CD4-positive, alpha-beta memory T cell (primary cell): ENCODE measurements around the gene MED13L. TPM values are rescaled to one million over a fixed set of nuclear protein-coding genes. Genes with fewer than 3 reads are reported as not detected.
"Not testable (repeated sequence)": the region's sequence is repeated elsewhere in the genome, so short reads cannot be mapped to it uniquely, and the experiment has no call there.

Experiments
- CTCF ChIA-PET: fragments of 350-600 bp; sonication (Branson Sonifier 250); formaldehyde crosslinking; loops from one replicate; lab custom pipeline; 2021; ENCODE audit warnings: inconsistent platforms; ENCODE audit not compliant: partially characterized antibody; lab: Charles Lee
- POLR2A ChIA-PET: fragments of 350-600 bp; sonication (Branson Sonifier 250); formaldehyde crosslinking; loops from one replicate; lab custom pipeline; 2021; ENCODE audit not compliant: partially characterized antibody; lab: Charles Lee
- DNase-seq, 5 donors: peaks; one replicate each; pipeline versions ENCODE4 v3.0.0 to v3.0.0-alpha.2; 2020 to 2022; ENCODE audit warnings: mixed read lengths in 1 of 5
- H3K27ac ChIP-seq: one replicate; pipeline ENCODE4 v1.7.0; 2013; ENCODE audit warnings: low read depth, low read length
- H3K27me3 ChIP-seq: 2 replicates; pipeline ENCODE4 v1.7.0; 2013; ENCODE audit warnings: mild to moderate bottlenecking, low read length, moderate library complexity; ENCODE audit not compliant: insufficient read depth
- H3K36me3 ChIP-seq: 2 replicates; pipeline ENCODE4 v1.7.0; 2013; ENCODE audit warnings: mild to moderate bottlenecking, low read length, moderate library complexity; ENCODE audit not compliant: insufficient read depth
- H3K4me1 ChIP-seq: 2 replicates; pipeline ENCODE4 v1.7.0; 2013; ENCODE audit warnings: mild to moderate bottlenecking, low read length, moderate library complexity; ENCODE audit not compliant: insufficient read depth
- H3K4me3 ChIP-seq, 2 donors: one replicate each; pipeline ENCODE4 v1.7.0; 2013; ENCODE audit warnings: low read length in 2 of 2, mild to moderate bottlenecking in 1 of 2
- H3K9me3 ChIP-seq, 2 donors: one replicate each; pipeline ENCODE4 v1.7.0; 2013; ENCODE audit warnings: low read length in 2 of 2, control low read depth in 1 of 2; ENCODE audit not compliant: control insufficient read depth in 1 of 2
- H3K27ac Mint-ChIP-seq, 7 donors: one replicate each; pipeline ENCODE4 v1.8.0; 2020 to 2021; ENCODE audit warnings: mixed read lengths in 7 of 7, mild to moderate bottlenecking in 6 of 7, inconsistent platforms in 3 of 7, moderate library complexity in 3 of 7
- H3K27me3 Mint-ChIP-seq, 2 donors: one replicate each; pipeline ENCODE4 v1.8.0; 2020 to 2021; ENCODE audit warnings: mixed read lengths in 2 of 2
- H3K36me3 Mint-ChIP-seq, 2 donors: one replicate each; pipeline ENCODE4 v1.8.0; 2020 to 2021; ENCODE audit warnings: mixed read lengths in 2 of 2, inconsistent platforms in 1 of 2, mild to moderate bottlenecking in 1 of 2
- H3K4me1 Mint-ChIP-seq, 4 donors: one replicate each; pipeline ENCODE4 v1.8.0; 2020 to 2021; ENCODE audit warnings: mixed read lengths in 4 of 4, mild to moderate bottlenecking in 1 of 4
- H3K4me3 Mint-ChIP-seq, 8 donors: one replicate each; pipeline ENCODE4 v1.8.0; 2020 to 2021; ENCODE audit warnings: mixed read lengths in 8 of 8, mild to moderate bottlenecking in 7 of 8, moderate library complexity in 6 of 8, inconsistent platforms in 3 of 8
- H3K9me3 Mint-ChIP-seq, 8 donors: one replicate each; pipeline ENCODE4 v1.8.0; 2020 to 2021; ENCODE audit warnings: mixed read lengths in 8 of 8, mild to moderate bottlenecking in 5 of 8, inconsistent platforms in 3 of 8, moderate library complexity in 1 of 8
- intact Hi-C: fragments of 100-400 bp; cut with micrococcal nuclease; formaldehyde crosslinking; loops from one replicate; pipeline ENCODE4 v1.15.1; 2023
- polyA plus RNA-seq, 2 donors: library from polyadenylated mRNA; unstranded; fragments of 300-500 nt; fragmentation: Illumina TruSeq; gene quantifications; one replicate each; pipeline ENCODE4 v1.2.3, GENCODE V29; 2021
- total RNA-seq, 2 experiments: library from RNA; stranded (reverse); gene quantifications; one replicate each; pipeline ENCODE4 v1.2.3, GENCODE V29; 2021

MED13L gene
- total and polyA plus RNA-seq, 4 experiments from 2014 or later, result 3.8 to 156 (median 81.1) TPM

DNA sequence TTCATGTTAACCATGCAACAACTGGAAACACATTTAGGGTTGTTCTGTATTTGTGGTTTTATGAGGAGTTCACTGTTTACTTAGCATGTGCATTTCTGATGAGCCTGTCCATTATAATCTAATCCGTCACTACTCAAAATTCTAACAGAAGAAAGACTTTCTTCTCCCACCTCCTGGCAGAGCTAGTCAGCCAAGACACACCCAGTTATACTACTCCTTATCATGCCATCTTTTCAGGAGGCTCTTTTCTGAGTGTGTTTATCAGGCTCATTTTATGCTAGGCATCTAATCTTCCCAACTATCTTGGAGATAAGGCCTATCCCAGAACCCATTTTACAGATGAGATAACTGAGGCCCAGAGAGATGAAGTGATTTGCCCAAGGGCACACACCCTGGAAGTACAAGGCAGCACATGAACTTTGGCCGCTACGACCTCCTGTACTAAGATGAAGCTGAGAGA, 10.4 kb upstream of the MED13L start:
- H3K9me3 ChIP-seq, result no peaks in the 10 kb centered on the region
- intact Hi-C loops, result no loop called here
- Mint-ChIP-seq H3K27ac (no peak overlapping the region), H3K4me1 (peaks cover 0 to 3% (median 2%) of the 10 kb centered on the region in 4 donors), H3K27me3 (no peaks in the 10 kb centered on the region), H3K9me3 (peaks cover 0 to 2% (median 0%) of the 10 kb centered on the region in 8 donors), H3K36me3 (no peaks in the 10 kb centered on the region), H3K4me3 (no peak overlapping the region)
- no peaks in the 10 kb centered on the region for H3K4me1 ChIP-seq
- no peak overlapping the region for H3K4me3 ChIP-seq
- no peaks in the 10 kb centered on the region for H3K27me3 ChIP-seq
- no peaks in the 10 kb centered on the region for H3K36me3 ChIP-seq
- DNase-seq, result no peak
- H3K27ac ChIP-seq, result no peak overlapping the region
- POLR2A ChIA-PET, result no interaction called here
- CTCF ChIA-PET, result no interaction called here

GRCh38 chr12:116284396-116284795, 6.9 kb upstream of the MED13L start:
- ChIA-PET CTCF (interaction anchor here (0.6 to 0.8 kb wide), 2 partner anchors 11 to 217 kb away, joined by 3 to 5 read pairs; no protein-coding TSS in a partner anchor), POLR2A (no interaction called here)
- intact Hi-C loops, result no loop called here
- Histone ChIP-seq H3K9me3 (no peaks in the 10 kb centered on the region), H3K27ac (no peak overlapping the region), H3K27me3 (no peaks in the 10 kb centered on the region), H3K36me3 (no peaks in the 10 kb centered on the region), H3K4me3 (no peak overlapping the region), H3K4me1 (peaks cover 7% of the 10 kb centered on the region)
- H3K4me1 Mint-ChIP-seq, result peaks cover 9 to 11% (median 11%) of the 10 kb centered on the region in 4 donors
- H3K4me3 Mint-ChIP-seq, result no peak overlapping the region
- H3K36me3 Mint-ChIP-seq, result no peaks in the 10 kb centered on the region
- H3K27me3 Mint-ChIP-seq, result no peaks in the 10 kb centered on the region
- peaks cover 0 to 2% (median 0%) of the 10 kb centered on the region in 8 donors for H3K9me3 Mint-ChIP-seq
- no peak for DNase-seq
- H3K27ac Mint-ChIP-seq, result no peak overlapping the region

GRCh38 chr12:116283881-116284280, 6.4 kb upstream of the MED13L start:
- H3K4me1 ChIP-seq, H3K27me3 Mint-ChIP-seq, H3K36me3 ChIP-seq, H3K27me3 ChIP-seq, POLR2A ChIA-PET, H3K27ac ChIP-seq, DNase-seq, H3K27ac Mint-ChIP-seq, H3K9me3 Mint-ChIP-seq, H3K4me3 Mint-ChIP-seq, H3K4me3 ChIP-seq, H3K9me3 ChIP-seq, intact Hi-C loops, H3K36me3 Mint-ChIP-seq: not testable (repeated sequence)
- CTCF ChIA-PET, result interaction anchor here (0.6 kb wide), 1 partner anchor 217 kb away, joined by 5 read pairs; no protein-coding TSS in a partner anchor
- H3K4me1 Mint-ChIP-seq, result peaks cover 9 to 16% (median 11%) of the 10 kb centered on the region in 4 donors

DNA sequence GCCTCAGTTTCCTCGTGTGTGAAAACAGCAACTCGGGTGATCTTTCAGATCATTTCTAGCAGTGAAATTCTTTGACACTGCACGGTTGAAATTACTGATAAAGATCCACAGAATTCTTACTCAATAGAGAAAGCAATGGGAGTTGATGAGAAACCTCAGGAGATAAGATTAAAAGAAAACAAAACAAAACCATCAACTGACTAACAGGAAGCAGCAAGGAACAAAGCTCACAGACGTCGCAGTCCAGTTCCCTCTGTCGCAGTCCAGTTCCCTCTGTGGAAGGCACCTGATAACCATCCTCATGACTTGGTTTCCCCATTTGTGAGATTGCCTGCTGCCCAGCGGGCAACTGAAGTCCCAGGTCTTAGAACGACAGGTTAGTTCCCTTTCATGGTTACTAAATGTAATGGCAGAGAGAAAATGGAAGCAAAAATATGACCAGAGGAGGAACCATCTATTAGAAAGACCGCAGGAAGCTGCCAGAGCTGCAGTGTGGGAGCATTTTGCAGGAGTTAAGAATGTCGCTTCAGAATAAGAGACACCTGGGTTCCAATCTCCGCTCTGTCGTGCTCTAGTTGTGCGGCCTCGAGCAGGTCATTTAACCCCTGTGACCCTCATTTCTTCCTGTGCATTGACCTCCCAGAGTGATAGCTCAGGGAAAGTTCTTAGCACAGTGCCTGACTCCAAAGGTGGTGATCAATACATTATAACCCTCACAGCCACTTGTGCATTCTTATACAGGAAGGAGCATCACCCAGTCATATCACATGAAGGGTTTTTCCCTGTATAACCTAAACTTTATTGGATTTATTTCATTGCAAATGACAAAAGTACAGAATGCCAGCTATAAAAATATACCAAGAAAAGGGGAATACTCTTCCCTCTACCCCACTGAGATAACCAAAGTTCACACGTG, 5.1 kb upstream of the MED13L start:
- Mint-ChIP-seq H3K4me1 (peaks cover 10 to 20% (median 15%) of the 10 kb centered on the region in 4 donors), H3K27ac (no peak overlapping the region), H3K36me3 (peaks cover 0 to 3% of the 10 kb centered on the region in 2 donors), H3K27me3 (no peaks in the 10 kb centered on the region), H3K4me3 (peak overlapping the region; percentile 40 to 79 (median 64)), H3K9me3 (peaks cover 0 to 2% (median 0%) of the 10 kb centered on the region in 8 donors)
- no peaks in the 10 kb centered on the region for H3K9me3 ChIP-seq
- no peaks in the 10 kb centered on the region for H3K27me3 ChIP-seq
- ChIA-PET CTCF (no interaction called here), POLR2A (no interaction called here)
- DNase-seq, result no peak
- intact Hi-C loops, result no loop called here
- H3K36me3 ChIP-seq, result no peaks in the 10 kb centered on the region
- peak overlapping the region in 1 of 2 donors; percentile 39 for H3K4me3 ChIP-seq
- H3K4me1 ChIP-seq, result peaks cover 12% of the 10 kb centered on the region
- H3K27ac ChIP-seq, result no peak overlapping the region

DNA sequence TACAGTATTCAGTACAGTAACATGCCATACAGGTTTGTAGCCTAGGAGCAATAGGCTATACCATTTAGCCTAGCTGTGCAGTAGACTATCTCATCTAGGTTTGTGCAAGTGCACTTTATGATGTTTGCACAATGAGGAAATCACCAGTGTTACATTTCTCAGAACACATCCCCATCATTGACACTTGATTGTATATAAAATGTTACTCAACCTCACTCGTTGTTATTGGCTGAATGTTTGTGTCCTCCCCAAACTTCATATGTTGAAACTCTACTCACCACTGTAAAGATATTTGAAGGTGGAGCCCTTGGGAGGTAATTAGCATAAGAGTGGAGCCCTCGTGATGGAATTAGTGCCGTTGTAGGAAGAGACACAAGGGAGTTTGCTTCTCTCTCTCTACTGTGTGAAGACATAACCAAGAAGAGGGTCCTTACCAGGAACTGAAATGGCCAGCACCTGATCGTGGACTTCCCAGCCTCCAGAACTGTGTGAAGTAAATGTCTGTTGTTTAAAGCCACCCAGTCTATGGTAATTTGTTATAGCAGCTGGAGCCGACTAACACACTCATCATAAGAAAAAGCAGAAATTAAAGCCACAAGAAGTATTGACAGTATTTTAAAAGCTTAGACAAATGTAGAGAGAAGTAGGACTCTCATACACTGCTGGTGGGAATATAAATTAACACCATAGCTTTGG, 3.2 kb upstream of the MED13L start:
- H3K27ac Mint-ChIP-seq, result no peak overlapping the region
- CTCF ChIA-PET, result no interaction called here
- H3K27me3 Mint-ChIP-seq, result no peaks in the 10 kb centered on the region
- peaks cover 11 to 30% (median 17%) of the 10 kb centered on the region in 4 donors for H3K4me1 Mint-ChIP-seq
- Histone ChIP-seq H3K9me3 (no peaks in the 10 kb centered on the region), H3K4me3 (no peak overlapping the region), H3K4me1 (peaks cover 14% of the 10 kb centered on the region), H3K27ac (no peak overlapping the region), H3K36me3 (no peaks in the 10 kb centered on the region), H3K27me3 (no peaks in the 10 kb centered on the region)
- H3K36me3 Mint-ChIP-seq, result peaks cover 0 to 14% of the 10 kb centered on the region in 2 donors
- no peak overlapping the region for H3K4me3 Mint-ChIP-seq
- POLR2A ChIA-PET, result no interaction called here
- H3K9me3 Mint-ChIP-seq, result peaks cover 0 to 2% (median 0%) of the 10 kb centered on the region in 8 donors
- DNase-seq, result no peak
- intact Hi-C loops, result no loop called here

- Mint-ChIP-seq H3K27ac (peak overlapping the region; percentile 81 to 93 (median 89)), H3K27me3 (no peaks in the 10 kb centered on the region), H3K4me1 (peaks cover 29 to 51% (median 36%) of the 10 kb centered on the region in 4 donors), H3K9me3 (no peaks in the 10 kb centered on the region), H3K36me3 (peaks cover 0 to 14% of the 10 kb centered on the region in 2 donors), H3K4me3 (peak overlapping the region; percentile 87 to 92 (median 88))
- H3K27me3 ChIP-seq, result no peaks in the 10 kb centered on the region
- H3K27ac ChIP-seq, result no peak overlapping the region
- ChIA-PET POLR2A (no interaction called here), CTCF (interaction anchor here (0.8 to 1.3 kb wide), 5 partner anchors 43 to 431 kb away, joined by 3 to 7 read pairs (median 3); no protein-coding TSS in a partner anchor)
- intact Hi-C loops, result loop anchor here (5.0 to 10.0 kb wide), 4 partner anchors 41 to 536 kb away; no protein-coding TSS in a partner anchor
- H3K36me3 ChIP-seq, result no peaks in the 10 kb centered on the region
- H3K9me3 ChIP-seq, result no peaks in the 10 kb centered on the region
- peaks cover 34% of the 10 kb centered on the region for H3K4me1 ChIP-seq
- DNase-seq, result no peak
- H3K4me3 ChIP-seq, result peak overlapping the region in 1 of 2 donors; percentile 8
These were observed 1.2 kb upstream of the MED13L start for GRCh38 chr12:116278667-116279066.
